ENCODE measurements around the gene SC5D.

SC5D gene

DNA sequence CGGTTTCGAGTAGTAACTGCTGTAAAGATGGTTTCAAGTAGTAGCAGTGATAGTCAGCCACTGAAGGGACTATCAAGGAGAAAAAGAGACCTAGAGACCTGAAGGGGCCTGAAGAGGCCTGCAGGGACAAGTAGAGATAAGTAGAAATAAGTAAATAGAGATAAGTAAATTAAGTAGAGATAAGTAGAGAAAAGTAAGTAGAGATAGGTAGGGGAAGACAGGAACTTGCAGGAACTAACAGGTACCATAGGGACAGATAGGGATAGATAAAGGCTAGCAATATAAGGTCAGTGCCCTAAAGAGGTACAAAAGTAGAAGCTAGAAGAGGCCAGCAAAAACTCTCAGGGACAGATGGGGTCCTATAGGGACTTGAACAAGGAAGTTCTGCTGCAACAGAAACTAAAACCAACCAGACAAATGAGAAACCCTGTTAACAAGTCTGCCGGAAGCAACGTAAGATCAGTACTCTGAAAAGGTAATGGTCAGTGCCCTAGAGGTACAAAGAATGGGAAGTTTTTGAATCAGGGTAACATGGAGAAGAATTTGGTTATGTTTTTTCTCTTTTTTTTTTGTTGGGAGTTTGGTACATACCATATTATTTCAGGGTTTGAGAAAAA, 9.6 kb upstream of the SC5D start:
- TF ChIP-seq, protein P1, sequence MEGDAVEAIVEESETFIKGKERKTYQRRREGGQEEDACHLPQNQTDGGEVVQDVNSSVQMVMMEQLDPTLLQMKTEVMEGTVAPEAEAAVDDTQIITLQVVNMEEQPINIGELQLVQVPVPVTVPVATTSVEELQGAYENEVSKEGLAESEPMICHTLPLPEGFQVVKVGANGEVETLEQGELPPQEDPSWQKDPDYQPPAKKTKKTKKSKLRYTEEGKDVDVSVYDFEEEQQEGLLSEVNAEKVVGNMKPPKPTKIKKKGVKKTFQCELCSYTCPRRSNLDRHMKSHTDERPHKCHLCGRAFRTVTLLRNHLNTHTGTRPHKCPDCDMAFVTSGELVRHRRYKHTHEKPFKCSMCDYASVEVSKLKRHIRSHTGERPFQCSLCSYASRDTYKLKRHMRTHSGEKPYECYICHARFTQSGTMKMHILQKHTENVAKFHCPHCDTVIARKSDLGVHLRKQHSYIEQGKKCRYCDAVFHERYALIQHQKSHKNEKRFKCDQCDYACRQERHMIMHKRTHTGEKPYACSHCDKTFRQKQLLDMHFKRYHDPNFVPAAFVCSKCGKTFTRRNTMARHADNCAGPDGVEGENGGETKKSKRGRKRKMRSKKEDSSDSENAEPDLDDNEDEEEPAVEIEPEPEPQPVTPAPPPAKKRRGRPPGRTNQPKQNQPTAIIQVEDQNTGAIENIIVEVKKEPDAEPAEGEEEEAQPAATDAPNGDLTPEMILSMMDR (IDR thresholded peaks at IDR 0.05; ENCODE audit: low read depth, low read length), result no peak
- H3K4me3 ChIP-seq (ENCODE audit: low read depth, low read length), result no peak overlapping the region
- in situ Hi-C loops (cut with HindIII; ENCODE audit: low sequenced_read_pairs), result no loop called here
- no peak for DNase-seq (ENCODE audit: low read depth, low spot score)

DNA sequence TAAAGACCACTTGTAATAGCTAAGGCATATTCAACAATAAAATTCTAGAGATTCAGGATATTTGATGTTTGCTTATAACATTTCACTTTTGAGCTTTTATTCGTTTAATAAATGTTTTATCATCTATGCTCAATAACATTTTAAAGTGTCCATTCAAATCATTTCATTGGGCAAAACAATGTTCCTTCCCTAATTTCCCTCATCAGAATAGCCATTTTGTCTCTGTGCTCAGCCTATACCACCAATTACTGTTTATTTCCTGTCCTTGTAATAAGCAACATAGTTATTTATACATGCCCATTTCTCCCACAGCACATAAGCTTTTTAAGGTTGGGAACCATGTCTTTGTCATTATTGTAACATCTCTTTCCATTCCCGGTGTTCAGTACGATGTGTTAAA, 1.3 kb upstream of the SC5D start:
- TF ChIP-seq, protein P1 (IDR thresholded peaks at IDR 0.05; ENCODE audit: low read depth, low read length), result no peak
- no peak for DNase-seq (ENCODE audit: low read depth, low spot score)
- no peak overlapping the region for H3K4me3 ChIP-seq (ENCODE audit: low read depth, low read length)
- in situ Hi-C loops (cut with HindIII; ENCODE audit: low sequenced_read_pairs), result no loop called here

DNA sequence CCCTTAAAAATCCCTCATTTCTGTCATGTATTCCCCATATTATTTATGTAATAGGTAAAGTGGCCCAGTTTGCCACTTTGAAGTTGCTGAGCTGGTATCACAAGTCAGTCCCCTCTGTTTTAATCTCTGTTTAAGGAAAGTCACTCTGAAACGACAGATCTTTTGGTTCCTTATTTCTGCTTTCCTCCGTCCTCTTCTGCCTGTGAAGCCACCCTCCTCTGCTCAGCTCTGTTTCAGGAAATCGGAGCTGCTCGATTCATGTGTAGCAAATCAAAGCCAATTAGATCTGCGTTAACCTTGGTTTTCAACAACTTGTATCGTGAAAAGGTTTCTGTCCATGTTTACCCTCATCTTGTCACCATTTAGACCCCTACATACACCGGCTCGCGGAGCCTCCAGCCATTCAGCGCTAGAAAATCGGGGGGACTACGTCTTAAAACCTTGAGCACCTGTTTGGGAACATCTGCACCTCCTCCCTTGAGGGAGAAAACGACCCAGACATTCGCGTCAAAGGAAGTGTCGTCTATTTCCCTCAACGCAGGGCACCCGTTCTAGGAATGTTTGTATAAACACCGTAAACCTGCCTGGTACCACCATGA, 576 bp upstream of the SC5D start:
- TF ChIP-seq, protein P1 (IDR thresholded peaks at IDR 0.05; ENCODE audit: low read depth, low read length), result no peak
- DNase-seq (ENCODE audit: low read depth, low spot score), result peak; percentile 16
- H3K4me3 ChIP-seq (ENCODE audit: low read depth, low read length), result peak overlapping the region; percentile 83
- in situ Hi-C loops (cut with HindIII; ENCODE audit: low sequenced_read_pairs), result no loop called here

DNA sequence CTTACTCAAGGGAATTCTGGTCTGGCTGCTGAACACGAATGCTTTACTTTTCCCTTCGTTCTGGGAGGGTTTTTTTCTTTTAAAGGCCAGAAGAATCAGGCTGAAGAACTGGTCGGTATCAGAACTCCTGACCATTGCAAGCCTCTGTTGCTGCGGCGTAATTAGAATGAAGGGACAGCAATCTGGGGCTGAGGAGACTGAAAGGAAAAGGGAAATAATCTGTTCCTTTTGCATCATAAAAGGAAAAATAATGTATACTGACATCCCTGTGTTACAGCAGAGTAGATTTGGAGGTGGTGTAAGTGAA, 670 bp downstream of the SC5D start:
- no peak for DNase-seq (ENCODE audit: low read depth, low spot score)
- TF ChIP-seq, protein P1 (IDR thresholded peaks at IDR 0.05; ENCODE audit: low read depth, low read length), result no peak
- H3K4me3 ChIP-seq (ENCODE audit: low read depth, low read length), result peak overlapping the region; percentile 83
- in situ Hi-C loops (cut with HindIII; ENCODE audit: low sequenced_read_pairs), result no loop called here

DNA sequence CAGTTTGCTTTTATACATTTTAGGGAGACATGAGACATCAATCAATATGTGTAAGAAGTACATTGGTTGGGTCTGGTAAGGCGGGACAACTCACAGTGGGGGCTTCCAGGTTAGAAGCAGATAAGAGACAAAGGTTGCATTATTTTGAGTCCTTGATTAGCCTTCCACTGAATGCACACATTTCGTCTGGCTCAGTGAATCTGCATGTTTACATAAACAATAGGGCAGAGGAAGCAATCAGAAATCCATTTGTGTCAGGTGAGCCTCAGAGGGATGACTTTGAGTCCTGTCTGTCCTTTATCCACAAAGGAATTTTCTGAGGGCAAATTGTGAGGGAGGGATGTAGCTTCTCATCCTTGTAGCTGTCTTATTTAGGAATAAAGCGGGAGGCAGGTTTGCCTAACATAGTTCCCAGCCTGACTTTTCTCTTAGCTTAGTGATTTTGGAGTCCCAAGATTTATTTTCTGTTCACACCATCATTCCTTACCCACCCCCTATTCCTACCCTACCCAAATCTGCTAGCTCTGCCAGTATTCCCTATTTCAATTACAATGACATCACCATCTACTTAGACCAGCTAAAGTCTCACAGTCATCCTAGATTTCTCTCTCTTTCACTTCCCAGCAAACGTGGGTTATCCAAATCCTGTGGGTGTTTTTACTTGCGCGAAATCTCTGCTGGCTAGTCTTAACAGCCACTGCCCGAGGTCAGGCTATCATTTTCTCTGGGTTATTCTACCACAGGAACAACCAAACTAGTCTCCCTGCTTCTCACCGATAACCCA, 2.9 kb downstream of the SC5D start:
- H3K4me3 ChIP-seq (ENCODE audit: low read depth, low read length), result no peak overlapping the region
- TF ChIP-seq, protein P1 (IDR thresholded peaks at IDR 0.05; ENCODE audit: low read depth, low read length), result no peak
- DNase-seq (ENCODE audit: low read depth, low spot score), result no peak
- in situ Hi-C loops (cut with HindIII; ENCODE audit: low sequenced_read_pairs), result no loop called here

DNA sequence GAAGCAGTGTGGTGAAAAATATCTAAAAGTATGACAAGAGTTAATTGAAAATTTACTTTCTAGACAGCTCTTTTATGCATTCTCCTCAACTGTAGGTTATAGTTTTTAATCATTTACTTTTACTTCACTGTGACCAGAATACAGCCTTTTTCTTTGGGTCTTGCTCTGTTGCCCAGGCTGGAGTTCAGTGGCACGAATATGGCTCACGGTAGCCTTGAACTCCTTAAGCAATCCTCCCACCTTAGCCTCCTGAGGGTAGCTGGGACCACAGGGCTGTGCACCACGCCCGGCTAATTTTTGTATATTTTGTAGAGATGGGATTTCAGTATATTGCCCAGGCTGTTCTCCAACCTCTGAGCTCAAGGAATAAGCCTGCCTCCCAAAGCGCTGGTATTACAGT, 5.3 kb downstream of the SC5D start:
- TF ChIP-seq, protein P1 (IDR thresholded peaks at IDR 0.05; ENCODE audit: low read depth, low read length), result no peak
- H3K4me3 ChIP-seq (ENCODE audit: low read depth, low read length), result no peak overlapping the region
- no peak for DNase-seq (ENCODE audit: low read depth, low spot score)
- in situ Hi-C loops (cut with HindIII; ENCODE audit: low sequenced_read_pairs), result no loop called here
